HG02642 (cell line): ENCODE results near the gene LSM5.
"Not testable (repeated sequence)": the region's sequence is repeated elsewhere in the genome, so short reads cannot be mapped to it uniquely, and the experiment has no call there.

Experiments
- ATAC-seq: cut with Tn5 transposase; IDR thresholded peaks from one replicate; pipeline ENCODE4 v1.9.1; 2021; ENCODE audit warnings: mild to moderate bottlenecking; ENCODE audit not compliant: unreplicated experiment, poor library complexity

LSM5 gene

DNA sequence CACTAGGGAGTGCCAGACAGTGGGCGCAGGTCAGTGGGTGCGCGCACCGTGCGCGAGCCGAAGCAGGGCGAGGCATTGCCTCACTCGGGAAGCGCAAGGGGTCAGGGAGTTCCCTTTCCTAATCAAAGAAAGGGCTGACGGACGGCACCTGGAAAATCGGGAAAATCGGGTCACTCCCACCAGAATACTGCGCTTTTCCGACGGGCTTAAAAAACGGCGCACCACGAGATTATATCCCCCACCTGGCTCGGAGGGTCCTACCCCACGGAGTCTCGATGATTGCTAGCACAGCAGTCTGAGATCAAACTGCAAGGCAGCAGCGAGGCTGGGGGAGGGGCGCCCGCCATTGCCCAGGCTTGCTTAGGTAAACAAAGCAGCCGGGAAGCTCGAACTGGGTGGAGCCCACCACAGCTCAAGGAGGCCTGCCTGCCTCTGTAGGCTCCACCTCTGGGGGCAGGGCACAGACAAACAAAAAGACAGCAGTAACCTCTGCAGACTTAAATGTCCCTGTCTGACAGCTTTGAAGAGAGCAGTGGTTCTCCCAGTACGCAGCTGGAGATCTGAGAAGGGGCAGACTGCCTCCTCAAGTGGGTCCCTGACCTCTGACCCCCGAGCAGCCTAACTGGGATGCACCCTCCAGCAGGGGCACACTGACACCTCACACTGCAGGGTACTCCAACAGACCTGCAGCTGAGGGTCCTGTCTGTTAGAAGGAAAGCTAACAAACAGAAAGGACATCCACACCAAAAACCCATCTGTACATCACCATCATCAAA lies 25.4 kb downstream of the LSM5 start:
- ATAC-seq = not testable (repeated sequence)

DNA sequence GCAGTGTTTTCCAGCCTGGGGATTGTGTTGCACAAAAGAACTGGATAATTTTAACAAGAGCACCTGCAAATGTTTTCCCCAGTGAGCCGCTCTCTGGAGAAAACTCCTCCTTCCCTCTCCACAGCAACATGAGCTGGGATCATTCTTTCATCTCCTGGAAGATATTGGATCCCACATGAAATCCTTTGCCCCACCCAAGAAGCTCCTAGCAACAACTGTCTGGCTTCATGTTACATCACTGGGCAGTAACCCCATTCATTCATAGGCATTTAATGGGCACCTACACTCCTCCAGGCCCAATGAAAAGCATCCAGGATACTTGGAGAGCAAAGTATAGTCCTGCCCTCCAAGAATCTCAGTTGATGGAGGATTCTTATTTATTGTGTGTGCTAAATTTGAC lies 27.2 kb downstream of the LSM5 start:
- ATAC-seq = no peak

DNA sequence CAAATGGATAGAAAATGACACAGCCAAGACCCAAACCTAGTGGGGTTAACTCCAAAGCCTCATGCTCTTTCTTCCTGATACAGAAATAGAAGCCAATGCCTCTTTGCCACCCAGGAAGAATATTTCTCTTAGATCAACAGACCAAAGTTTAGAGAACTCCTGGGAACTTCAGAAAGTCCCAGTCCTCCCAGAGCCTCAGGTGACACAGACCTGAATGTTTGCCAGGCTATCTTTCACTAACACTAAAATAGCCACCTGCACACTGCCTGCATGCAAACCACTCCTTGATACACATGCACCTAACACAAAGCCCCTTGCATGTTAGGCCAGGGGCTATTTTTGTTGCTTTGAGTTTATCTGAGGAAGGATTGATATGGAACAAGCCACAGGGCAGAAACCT lies 27.7 kb downstream of the LSM5 start:
- ATAC-seq = no peak

DNA sequence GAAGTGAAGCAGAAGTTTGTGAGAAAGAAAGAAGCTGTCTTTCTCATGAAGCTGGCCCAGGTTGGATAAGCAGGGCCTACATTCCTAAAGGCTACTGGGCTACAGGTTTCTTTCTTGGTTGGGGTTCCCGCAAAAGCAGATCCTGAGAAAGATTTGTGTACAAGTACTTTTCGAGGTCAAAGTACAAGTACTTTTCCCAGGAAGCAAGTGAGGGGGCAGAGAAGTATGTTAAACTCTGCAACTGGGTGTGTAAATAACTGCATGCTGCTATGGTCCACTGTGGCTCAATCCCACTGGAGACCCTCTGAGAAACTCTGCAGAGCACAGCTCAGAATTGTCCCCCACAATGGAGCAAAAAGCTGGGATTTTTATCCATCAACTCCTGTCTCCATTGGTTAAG lies 28.7 kb downstream of the LSM5 start:
- no peak for ATAC-seq

DNA sequence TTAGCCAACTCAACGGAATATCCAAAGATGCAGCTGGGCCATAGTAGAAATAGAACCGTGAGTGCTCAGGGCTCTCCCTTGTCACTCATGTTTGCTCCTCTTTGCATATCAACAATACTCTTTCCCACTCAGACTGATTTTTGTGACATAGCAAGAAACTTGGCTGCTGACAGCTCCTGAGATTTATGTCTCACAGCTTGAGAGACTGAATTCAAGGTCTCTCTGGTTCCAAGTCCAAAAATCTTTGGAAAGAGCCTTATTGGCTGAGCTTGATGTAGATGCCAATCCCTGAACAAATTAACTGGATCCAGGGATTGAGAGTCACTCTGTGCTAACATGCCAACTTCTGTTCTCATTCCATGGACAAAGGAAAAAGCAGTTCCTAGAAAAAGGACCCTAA lies 30.4 kb downstream of the LSM5 start:
- no peak for ATAC-seq

DNA sequence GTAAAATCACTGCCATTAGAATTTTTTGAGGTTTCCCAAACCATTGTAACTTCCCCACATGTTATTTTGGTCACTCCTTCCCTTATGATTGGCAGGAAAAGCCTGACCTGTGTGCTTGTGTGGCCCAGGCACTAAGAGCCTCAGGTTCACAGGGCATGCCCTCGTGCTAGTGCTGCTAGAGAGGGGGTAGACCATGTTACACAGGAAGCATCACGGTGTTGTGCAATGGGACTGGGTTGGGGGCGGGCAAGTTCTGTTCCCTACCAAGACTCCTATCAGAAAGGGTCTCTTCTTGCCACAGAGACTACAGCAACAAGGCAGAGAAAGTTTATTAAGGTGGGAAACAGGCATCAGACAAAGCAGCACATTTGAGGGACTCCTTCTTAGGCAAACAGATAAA lies 32.2 kb downstream of the LSM5 start:
- ATAC-seq = no peak

DNA sequence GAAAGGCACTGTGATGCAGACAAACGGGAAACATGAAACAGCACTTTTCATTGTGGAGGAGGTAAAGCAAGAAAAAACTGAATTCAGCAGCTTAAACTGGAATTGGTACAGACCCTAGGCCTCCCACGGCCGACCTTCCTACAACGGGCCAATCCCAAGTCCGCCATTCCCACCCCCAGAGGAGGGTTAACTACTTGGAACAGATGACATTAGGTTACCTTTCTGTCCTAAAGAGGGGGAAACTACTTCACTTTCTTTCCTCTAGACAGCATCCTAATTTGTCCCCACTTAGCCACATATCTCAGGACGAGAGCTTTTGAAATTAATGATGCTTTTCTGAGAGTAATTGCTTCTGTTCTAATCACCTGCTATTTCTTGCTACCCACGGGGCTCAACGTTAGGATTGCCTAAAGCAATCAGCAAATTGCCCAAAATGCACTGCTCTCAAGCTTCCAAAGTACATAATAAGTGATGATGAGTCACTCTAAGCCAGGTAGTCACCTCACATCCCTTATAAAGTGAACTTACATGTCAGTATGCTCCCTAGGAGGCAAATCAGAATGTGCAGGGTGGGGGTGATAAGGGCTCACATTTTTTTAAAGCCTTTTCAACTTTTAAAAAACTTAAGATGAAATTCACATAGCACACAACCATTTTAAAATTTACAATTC lies 36.7 kb downstream of the LSM5 start:
- no peak for ATAC-seq

DNA sequence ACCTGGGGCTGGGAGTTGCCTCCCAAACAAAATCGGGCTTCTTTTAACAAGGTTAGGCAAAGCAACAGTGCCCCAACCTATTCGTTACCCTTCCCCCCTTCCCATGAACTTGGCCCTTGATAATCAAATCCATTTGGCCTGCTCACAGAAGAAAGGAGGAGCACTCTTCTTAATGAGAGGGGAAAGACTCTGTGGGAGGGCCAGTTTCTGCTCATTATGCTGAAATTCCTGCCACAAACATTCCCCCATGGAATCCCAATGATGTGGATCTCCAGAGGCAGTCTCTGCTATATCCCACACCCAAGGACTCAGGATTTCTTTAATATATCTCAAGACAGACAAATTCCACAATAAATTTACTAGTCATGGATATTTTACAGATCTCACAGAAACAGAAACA lies 43.0 kb downstream of the LSM5 start:
- no peak for ATAC-seq

DNA sequence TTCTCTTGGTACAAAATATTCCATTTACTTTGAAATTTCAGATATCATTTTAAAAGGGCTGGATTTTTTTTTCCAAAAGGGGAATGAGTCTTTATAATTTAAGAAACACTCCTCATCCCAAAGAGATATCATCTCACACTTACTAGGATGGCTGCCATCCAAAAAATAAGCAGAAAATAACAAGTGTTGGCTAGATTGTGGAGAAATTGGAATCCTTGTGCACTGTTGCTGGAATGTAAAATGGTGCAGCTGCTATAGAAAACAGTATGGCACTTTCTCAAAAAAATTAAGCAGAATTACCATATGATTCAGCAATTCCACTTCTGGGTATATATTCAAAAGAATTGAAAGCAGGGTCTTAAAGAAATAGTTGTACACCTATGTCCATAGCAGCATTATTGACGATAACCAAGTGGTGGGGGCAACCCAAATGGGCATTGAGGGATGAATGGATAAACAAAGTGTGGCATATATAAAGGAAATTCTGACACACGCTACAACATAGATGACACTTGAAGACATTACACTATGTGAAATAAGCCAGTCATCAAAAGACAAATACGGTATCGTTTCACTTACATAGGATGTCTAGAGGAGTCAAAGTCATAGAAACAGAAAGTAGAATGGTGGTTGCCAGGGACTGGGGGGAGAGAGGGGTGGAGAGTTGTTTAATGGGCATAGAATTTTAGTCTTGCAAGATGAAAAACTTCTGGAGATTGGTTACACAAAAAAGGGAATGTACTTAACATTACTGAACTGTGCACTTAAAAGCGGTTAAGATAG lies 53.8 kb downstream of the LSM5 start:
- ATAC-seq = no peak
